DND-41 (cell line): ENCODE data around the gene LTF.
"Not testable (repeated sequence)": the region's sequence is repeated elsewhere in the genome, so short reads cannot be mapped to it uniquely, and the experiment has no call there.

ENCODE experiments used
- ATAC-seq: fragments of 200-7000 bp; cut with Tn5 transposase; 3 replicates; pipeline ENCODE4 v1.9.1; 2021; ENCODE audit warnings: low read depth; ENCODE audit not compliant: insufficient read depth
- DNase-seq: peaks from one replicate; pipeline ENCODE4 v3.0.0-alpha.2; 2020
- H2AFZ ChIP-seq: 2 replicates; pipeline ENCODE4 v1.6.0; 2012; ENCODE audit warnings: low read depth, low read length
- H3K27ac ChIP-seq: 2 replicates; pipeline ENCODE4 v1.5.1; 2012; ENCODE audit warnings: low read length, inconsistent platforms
- H3K27me3 ChIP-seq: fragments of 200-600 bp; sonication (generic); 2 replicates; pipeline ENCODE4 v1.6.0; 2012; ENCODE audit warnings: low read length, mild to moderate bottlenecking, inconsistent platforms; ENCODE audit not compliant: insufficient read depth, poor library complexity
- H3K36me3 ChIP-seq: 2 replicates; pipeline ENCODE4 v1.5.1; 2012; ENCODE audit warnings: low read length, inconsistent platforms; ENCODE audit not compliant: insufficient read depth
- H3K4me1 ChIP-seq: 2 replicates; pipeline ENCODE4 v1.5.1; 2012; ENCODE audit warnings: mild to moderate bottlenecking, low read length; ENCODE audit not compliant: insufficient read depth
- H3K4me2 ChIP-seq: 2 replicates; pipeline ENCODE4 v1.6.0; 2012; ENCODE audit warnings: mild to moderate bottlenecking, moderate library complexity, low read length, inconsistent platforms; ENCODE audit not compliant: insufficient read depth
- H3K4me3 ChIP-seq, 2 experiments: fragments of 200-600 bp in 1 of 2; shearing (Covaris generic) in 1 of 2; 2 replicates each; pipeline ENCODE4 v1.5.1; 2012 to 2016; ENCODE audit warnings: inconsistent platforms in 2 of 2, low read length in 2 of 2, mild to moderate bottlenecking in 2 of 2, low read depth in 1 of 2, moderate library complexity in 1 of 2
- H3K79me2 ChIP-seq: 2 replicates; pipeline ENCODE4 v1.6.0; 2012; ENCODE audit warnings: low read length, inconsistent platforms; ENCODE audit not compliant: insufficient read depth
- H3K9ac ChIP-seq: 2 replicates; pipeline ENCODE4 v1.6.0; 2012; ENCODE audit warnings: low read depth, mild to moderate bottlenecking, inconsistent platforms, low read length, moderate library complexity
- H3K9me3 ChIP-seq: 2 replicates; pipeline ENCODE4 v1.5.1; 2012; ENCODE audit warnings: low read length, moderate library complexity, mild to moderate bottlenecking, inconsistent platforms; ENCODE audit not compliant: insufficient read depth, severe bottlenecking
- H4K20me1 ChIP-seq: 2 replicates; pipeline ENCODE4 v1.6.0; 2012; ENCODE audit warnings: low read length; ENCODE audit not compliant: insufficient read depth
- EZH2 ChIP-seq: IDR thresholded peaks from 3 replicates; pipeline ENCODE4 v1.6.1; 2012; ENCODE audit warnings: borderline replicate concordance, low read depth, mild to moderate bottlenecking, moderate library complexity, low read length, inconsistent platforms; ENCODE audit not compliant: severe bottlenecking
- TF ChIP-seq, protein P1 (sequence below): IDR thresholded peaks from 2 replicates; pipeline ENCODE4 v1.5.1; 2012; ENCODE audit warnings: borderline replicate concordance, low read length, moderate library complexity, mild to moderate bottlenecking; ENCODE audit not compliant: poor library complexity, severe bottlenecking; ENCODE audit errors: extremely low read depth

The LTF gene

DNA sequence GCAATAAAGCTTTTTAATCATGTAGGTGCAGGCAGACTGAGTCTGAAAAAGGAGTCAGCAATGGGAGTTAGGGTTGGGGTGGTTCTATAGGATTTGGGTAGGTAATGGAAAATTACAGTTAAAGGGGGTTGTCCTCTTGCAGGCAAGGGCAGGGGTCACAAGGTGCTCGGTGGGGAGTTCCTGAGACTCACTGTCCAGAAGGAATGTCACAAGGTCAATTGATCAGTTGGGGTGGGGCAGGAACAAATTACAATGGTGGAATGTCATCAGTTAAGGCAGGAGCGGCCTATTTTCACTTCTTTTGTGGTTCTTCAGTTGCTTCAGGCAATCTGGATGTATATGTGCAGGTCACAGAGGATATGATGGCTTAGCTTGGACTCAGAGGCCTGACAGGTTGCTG, 71.7 kb downstream of the LTF start:
- DNase-seq (no peak), ATAC-seq (no peak)
- Histone ChIP-seq H3K27me3 (no peaks in the 10 kb centered on the region), H3K4me1 (peaks cover 44% of the 10 kb centered on the region), H4K20me1 (no peaks in the 10 kb centered on the region), H3K4me3 (no peak overlapping the region), H3K9ac (peak overlapping the region; percentile 44; the same call in 1 of the 2 replicates), H3K9me3 (no peaks in the 10 kb centered on the region), H3K27ac (peak overlapping the region; percentile 89), H3K79me2 (no peaks in the 10 kb centered on the region), H3K36me3 (no peaks in the 10 kb centered on the region), H2AFZ (peak overlapping the region; percentile 1; the same call in 1 of the 2 replicates), H3K4me2 (no peak overlapping the region)
- TF ChIP-seq, protein P1, sequence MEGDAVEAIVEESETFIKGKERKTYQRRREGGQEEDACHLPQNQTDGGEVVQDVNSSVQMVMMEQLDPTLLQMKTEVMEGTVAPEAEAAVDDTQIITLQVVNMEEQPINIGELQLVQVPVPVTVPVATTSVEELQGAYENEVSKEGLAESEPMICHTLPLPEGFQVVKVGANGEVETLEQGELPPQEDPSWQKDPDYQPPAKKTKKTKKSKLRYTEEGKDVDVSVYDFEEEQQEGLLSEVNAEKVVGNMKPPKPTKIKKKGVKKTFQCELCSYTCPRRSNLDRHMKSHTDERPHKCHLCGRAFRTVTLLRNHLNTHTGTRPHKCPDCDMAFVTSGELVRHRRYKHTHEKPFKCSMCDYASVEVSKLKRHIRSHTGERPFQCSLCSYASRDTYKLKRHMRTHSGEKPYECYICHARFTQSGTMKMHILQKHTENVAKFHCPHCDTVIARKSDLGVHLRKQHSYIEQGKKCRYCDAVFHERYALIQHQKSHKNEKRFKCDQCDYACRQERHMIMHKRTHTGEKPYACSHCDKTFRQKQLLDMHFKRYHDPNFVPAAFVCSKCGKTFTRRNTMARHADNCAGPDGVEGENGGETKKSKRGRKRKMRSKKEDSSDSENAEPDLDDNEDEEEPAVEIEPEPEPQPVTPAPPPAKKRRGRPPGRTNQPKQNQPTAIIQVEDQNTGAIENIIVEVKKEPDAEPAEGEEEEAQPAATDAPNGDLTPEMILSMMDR: no peak
- TF ChIP-seq EZH2: no peak

DNA sequence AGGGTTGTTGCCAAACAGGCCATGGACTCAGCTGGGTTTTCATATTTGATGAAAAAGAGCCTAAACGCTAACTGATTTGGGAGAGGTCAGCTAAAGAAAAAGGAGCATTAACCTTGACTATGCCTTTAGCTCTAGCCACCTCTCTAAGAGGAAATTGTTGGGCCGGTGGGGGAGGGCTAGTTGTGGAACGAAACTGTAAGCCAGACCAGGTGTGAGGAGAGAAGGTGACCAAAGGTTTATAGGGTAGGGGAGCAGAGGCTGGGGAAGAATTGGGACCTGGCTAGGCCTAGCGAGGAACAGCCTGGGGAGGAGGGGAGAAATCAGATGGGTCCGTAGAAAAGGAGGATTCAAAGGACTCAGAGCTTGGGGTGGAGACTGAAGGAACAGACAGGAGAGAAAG, 73.2 kb downstream of the LTF start:
- H3K4me3 ChIP-seq, H3K79me2 ChIP-seq: not testable (repeated sequence)

DNA sequence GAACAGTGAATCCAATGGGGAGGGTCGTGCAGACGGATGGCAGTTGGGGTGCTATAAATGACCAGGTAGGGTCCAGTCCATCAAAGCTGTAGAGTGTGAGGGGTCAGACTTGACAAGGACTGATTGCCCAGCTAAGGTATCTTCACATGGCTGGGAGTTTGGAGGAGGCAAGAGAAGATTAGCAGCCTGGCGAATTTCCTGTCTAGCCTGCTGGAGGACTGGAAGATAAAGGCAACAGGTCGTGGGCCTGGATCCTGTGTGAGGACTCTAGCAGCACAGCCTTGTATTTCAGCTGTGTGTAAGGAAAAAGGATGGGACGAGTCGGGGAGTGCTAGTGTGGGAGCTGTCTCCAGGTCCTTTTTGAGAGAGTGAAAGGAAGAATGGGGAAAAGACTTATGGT, 75.4 kb downstream of the LTF start:
- Histone ChIP-seq H3K79me2 (no peaks in the 10 kb centered on the region), H3K9me3 (no peaks in the 10 kb centered on the region), H3K27me3 (no peaks in the 10 kb centered on the region), H2AFZ (no peak overlapping the region), H3K36me3 (no peaks in the 10 kb centered on the region), H3K27ac (no peak overlapping the region), H3K4me2 (no peak overlapping the region), H3K4me1 (peaks cover 59% of the 10 kb centered on the region), H3K9ac (no peak overlapping the region), H3K4me3 (no peak overlapping the region), H4K20me1 (no peaks in the 10 kb centered on the region)
- no peak for DNase-seq
- ATAC-seq: no peak
- no peak for TF ChIP-seq EZH2
- TF ChIP-seq, protein P1: no peak

More for the DNA sequence above, 73.2 kb downstream of the LTF start:
- not testable (repeated sequence) for H3K9ac ChIP-seq, H3K4me2 ChIP-seq, H4K20me1 ChIP-seq, H3K27ac ChIP-seq, ATAC-seq, DNase-seq, H3K27me3 ChIP-seq, H2AFZ ChIP-seq, H3K36me3 ChIP-seq, H3K9me3 ChIP-seq
- peaks cover 54% of the 10 kb centered on the region for H3K4me1 ChIP-seq

DNA sequence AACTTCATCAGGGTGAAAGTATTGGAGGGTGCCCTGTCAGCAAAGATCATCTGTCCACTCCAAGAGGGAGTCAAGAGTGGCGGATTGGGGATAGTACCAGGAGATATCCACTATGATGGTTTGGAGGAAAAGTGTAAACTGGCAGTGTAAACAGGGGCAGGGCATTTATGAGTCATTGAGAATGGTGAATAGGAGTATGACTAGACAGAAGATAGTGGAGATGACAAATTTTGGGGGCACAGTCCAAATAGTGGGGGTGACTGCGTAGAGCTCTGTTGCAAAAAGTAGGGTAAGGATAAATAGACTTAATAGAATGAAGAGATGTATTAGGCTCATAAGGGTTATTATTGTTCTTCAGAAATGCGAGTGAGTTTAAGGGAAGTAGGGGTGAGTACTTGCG, 75.9 kb downstream of the LTF start:
- not testable (repeated sequence) for H3K4me2 ChIP-seq, H3K27ac ChIP-seq, H3K36me3 ChIP-seq, H3K9ac ChIP-seq, ATAC-seq, H3K27me3 ChIP-seq, H3K79me2 ChIP-seq, H2AFZ ChIP-seq, DNase-seq, H3K9me3 ChIP-seq, H3K4me3 ChIP-seq, H4K20me1 ChIP-seq
- H3K4me1 ChIP-seq: peaks cover 59% of the 10 kb centered on the region
